Epithelial cell of prostate (primary cell): ENCODE results near the gene CHRNA9.
"Not testable (repeated sequence)": the region's sequence is repeated elsewhere in the genome, so short reads cannot be mapped to it uniquely, and the experiment has no call there.

Experiments used
- DNase-seq: peaks from one replicate; pipeline ENCODE4 v3.0.0-alpha.2; 2011; ENCODE audit warnings: low read depth, low spot score
- H3K27ac ChIP-seq: fragments of 450-650 bp; 2 replicates; pipeline ENCODE4 v1.5.1; 2017; ENCODE audit warnings: mild to moderate bottlenecking

Gene CHRNA9

GRCh38 chr4:40377512-40378365 lies 42.6 kb downstream of the CHRNA9 start:
- peak; percentile 16 for DNase-seq

GRCh38 chr4:40378619-40379018 lies 43.5 kb downstream of the CHRNA9 start:
- DNase-seq: no peak

More at GRCh38 chr4:40377512-40378365, 42.6 kb downstream of the CHRNA9 start:
- peak overlapping the region; percentile 38 for H3K27ac ChIP-seq

GRCh38 chr4:40379248-40379647 lies 44.1 kb downstream of the CHRNA9 start:
- no peak for DNase-seq
- H3K27ac ChIP-seq: no peak overlapping the region

More at GRCh38 chr4:40378619-40379018, 43.5 kb downstream of the CHRNA9 start:
- no peak overlapping the region for H3K27ac ChIP-seq

- no peak for DNase-seq
- H3K27ac ChIP-seq: no peak overlapping the region
Measured at GRCh38 chr4:40380647-40381046, 45.5 kb downstream of the CHRNA9 start.

- no peak overlapping the region for H3K27ac ChIP-seq
- DNase-seq: no peak
Measured at GRCh38 chr4:40388239-40388638, 53.1 kb downstream of the CHRNA9 start.

GRCh38 chr4:40389986-40390385 lies 54.9 kb downstream of the CHRNA9 start:
- no peak overlapping the region for H3K27ac ChIP-seq
- no peak for DNase-seq

- H3K27ac ChIP-seq, DNase-seq: not testable (repeated sequence)
Measured at GRCh38 chr4:40392241-40392640, 57.1 kb downstream of the CHRNA9 start.

GRCh38 chr4:40394236-40394635 lies 59.1 kb downstream of the CHRNA9 start:
- DNase-seq: no peak
- no peak overlapping the region for H3K27ac ChIP-seq

GRCh38 chr4:40395166-40395900 lies 60.2 kb downstream of the CHRNA9 start:
- no peak overlapping the region for H3K27ac ChIP-seq
- no peak for DNase-seq

- DNase-seq: no peak
- no peak overlapping the region for H3K27ac ChIP-seq
Measured at GRCh38 chr4:40395908-40396793, 61.0 kb downstream of the CHRNA9 start.

- no peak overlapping the region for H3K27ac ChIP-seq
- no peak for DNase-seq
Measured at GRCh38 chr4:40399578-40399977, 64.4 kb downstream of the CHRNA9 start.

GRCh38 chr4:40401096-40401495 lies 66.0 kb downstream of the CHRNA9 start:
- no peak for DNase-seq
- no peak overlapping the region for H3K27ac ChIP-seq

- DNase-seq: no peak
- no peak overlapping the region for H3K27ac ChIP-seq
Measured at GRCh38 chr4:40401631-40402030, 66.5 kb downstream of the CHRNA9 start.

GRCh38 chr4:40402556-40402955 lies 67.4 kb downstream of the CHRNA9 start:
- no peak for DNase-seq
- peak overlapping the region; percentile 2 for H3K27ac ChIP-seq

- no peak overlapping the region for H3K27ac ChIP-seq
- no peak for DNase-seq
Measured at GRCh38 chr4:40403081-40403480, 67.9 kb downstream of the CHRNA9 start.
